ENCODE results near the gene LY86. TPM values are rescaled to one million over a fixed set of nuclear protein-coding genes. Genes with fewer than 3 reads are reported as not detected.

LY86 gene
- polyA plus RNA-seq, 1 donor from 2014 or later: not detected

DNA sequence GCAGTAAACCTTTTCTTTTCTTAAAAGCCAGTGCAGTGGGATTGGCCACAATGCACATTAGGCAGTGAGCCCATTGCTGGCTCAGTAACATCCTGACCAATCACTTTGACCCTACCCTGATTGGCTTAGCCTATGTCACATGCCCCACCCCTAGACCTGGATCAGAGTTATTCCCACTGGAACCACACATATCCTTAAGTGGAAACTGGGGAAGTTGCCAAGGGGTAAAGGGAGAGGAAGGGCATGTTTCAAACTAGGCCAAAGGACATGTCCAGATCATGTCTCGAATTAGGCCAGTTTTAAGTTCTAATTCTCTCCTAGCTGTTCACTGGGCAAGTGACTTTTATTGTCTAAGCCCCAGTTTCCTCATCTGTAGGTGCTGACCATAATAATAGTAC, 69.3 kb downstream of the LY86 start:
- Histone ChIP-seq H3K9me2 (ENCODE audit: insufficient read depth, low read length) (no peaks in the 10 kb centered on the region), H3K27me3 (ENCODE audit: insufficient read depth, low read depth, low read length) (no peaks in the 10 kb centered on the region), H3F3A (ENCODE audit: insufficient read depth, low read length, poor library complexity, severe bottlenecking) (no peaks in the 10 kb centered on the region), H4K20me1 (ENCODE audit: insufficient read depth) (no peaks in the 10 kb centered on the region), H3K36me3 (ENCODE audit: insufficient read depth, low read length) (no peaks in the 10 kb centered on the region), H3K4me3 (ENCODE audit: low read length) (no peak overlapping the region), H3K9me3 (ENCODE audit: low read length) (no peaks in the 10 kb centered on the region), H3K79me2 (replicated peaks; ENCODE audit: insufficient read depth, low read length) (no peaks in the 10 kb centered on the region), H3K4me2 (ENCODE audit: low read length) (no peak overlapping the region), H2AFZ (ENCODE audit: low read depth, low read length) (no peak overlapping the region), H3K9ac (ENCODE audit: low read length) (no peak overlapping the region), H3K27ac (ENCODE audit: low read length) (no peak overlapping the region)
- TF ChIP-seq EZH2 (IDR thresholded peaks at IDR 0.05; ENCODE audit: borderline replicate concordance, insufficient read depth, low read length, poor library complexity, severe bottlenecking): no peak
- no peak for TF ChIP-seq TAF1 (IDR thresholded peaks at IDR 0.05; ENCODE audit: low read depth)
- TF ChIP-seq, protein P1, sequence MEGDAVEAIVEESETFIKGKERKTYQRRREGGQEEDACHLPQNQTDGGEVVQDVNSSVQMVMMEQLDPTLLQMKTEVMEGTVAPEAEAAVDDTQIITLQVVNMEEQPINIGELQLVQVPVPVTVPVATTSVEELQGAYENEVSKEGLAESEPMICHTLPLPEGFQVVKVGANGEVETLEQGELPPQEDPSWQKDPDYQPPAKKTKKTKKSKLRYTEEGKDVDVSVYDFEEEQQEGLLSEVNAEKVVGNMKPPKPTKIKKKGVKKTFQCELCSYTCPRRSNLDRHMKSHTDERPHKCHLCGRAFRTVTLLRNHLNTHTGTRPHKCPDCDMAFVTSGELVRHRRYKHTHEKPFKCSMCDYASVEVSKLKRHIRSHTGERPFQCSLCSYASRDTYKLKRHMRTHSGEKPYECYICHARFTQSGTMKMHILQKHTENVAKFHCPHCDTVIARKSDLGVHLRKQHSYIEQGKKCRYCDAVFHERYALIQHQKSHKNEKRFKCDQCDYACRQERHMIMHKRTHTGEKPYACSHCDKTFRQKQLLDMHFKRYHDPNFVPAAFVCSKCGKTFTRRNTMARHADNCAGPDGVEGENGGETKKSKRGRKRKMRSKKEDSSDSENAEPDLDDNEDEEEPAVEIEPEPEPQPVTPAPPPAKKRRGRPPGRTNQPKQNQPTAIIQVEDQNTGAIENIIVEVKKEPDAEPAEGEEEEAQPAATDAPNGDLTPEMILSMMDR (IDR thresholded peaks at IDR 0.05; ENCODE audit: poor library complexity, severe bottlenecking): no peak
- TF ChIP-seq, protein P2, sequence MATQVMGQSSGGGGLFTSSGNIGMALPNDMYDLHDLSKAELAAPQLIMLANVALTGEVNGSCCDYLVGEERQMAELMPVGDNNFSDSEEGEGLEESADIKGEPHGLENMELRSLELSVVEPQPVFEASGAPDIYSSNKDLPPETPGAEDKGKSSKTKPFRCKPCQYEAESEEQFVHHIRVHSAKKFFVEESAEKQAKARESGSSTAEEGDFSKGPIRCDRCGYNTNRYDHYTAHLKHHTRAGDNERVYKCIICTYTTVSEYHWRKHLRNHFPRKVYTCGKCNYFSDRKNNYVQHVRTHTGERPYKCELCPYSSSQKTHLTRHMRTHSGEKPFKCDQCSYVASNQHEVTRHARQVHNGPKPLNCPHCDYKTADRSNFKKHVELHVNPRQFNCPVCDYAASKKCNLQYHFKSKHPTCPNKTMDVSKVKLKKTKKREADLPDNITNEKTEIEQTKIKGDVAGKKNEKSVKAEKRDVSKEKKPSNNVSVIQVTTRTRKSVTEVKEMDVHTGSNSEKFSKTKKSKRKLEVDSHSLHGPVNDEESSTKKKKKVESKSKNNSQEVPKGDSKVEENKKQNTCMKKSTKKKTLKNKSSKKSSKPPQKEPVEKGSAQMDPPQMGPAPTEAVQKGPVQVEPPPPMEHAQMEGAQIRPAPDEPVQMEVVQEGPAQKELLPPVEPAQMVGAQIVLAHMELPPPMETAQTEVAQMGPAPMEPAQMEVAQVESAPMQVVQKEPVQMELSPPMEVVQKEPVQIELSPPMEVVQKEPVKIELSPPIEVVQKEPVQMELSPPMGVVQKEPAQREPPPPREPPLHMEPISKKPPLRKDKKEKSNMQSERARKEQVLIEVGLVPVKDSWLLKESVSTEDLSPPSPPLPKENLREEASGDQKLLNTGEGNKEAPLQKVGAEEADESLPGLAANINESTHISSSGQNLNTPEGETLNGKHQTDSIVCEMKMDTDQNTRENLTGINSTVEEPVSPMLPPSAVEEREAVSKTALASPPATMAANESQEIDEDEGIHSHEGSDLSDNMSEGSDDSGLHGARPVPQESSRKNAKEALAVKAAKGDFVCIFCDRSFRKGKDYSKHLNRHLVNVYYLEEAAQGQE (IDR thresholded peaks at IDR 0.05; ENCODE audit: borderline replicate concordance): no peak
- no peak for TF ChIP-seq EP300 (conservative IDR thresholded peaks at IDR 0.05; ENCODE audit: poor library complexity, severe bottlenecking)
- no peak for TF ChIP-seq MXI1 (conservative IDR thresholded peaks at IDR 0.05; ENCODE audit: poor library complexity, severe bottlenecking)
- TF ChIP-seq RAD21 (conservative IDR thresholded peaks at IDR 0.05): no peak
- TF ChIP-seq POLR2AphosphoS5 (IDR thresholded peaks at IDR 0.05): no peak
- no peak for TF ChIP-seq SMC3 (conservative IDR thresholded peaks at IDR 0.05; ENCODE audit: poor library complexity)

DNA sequence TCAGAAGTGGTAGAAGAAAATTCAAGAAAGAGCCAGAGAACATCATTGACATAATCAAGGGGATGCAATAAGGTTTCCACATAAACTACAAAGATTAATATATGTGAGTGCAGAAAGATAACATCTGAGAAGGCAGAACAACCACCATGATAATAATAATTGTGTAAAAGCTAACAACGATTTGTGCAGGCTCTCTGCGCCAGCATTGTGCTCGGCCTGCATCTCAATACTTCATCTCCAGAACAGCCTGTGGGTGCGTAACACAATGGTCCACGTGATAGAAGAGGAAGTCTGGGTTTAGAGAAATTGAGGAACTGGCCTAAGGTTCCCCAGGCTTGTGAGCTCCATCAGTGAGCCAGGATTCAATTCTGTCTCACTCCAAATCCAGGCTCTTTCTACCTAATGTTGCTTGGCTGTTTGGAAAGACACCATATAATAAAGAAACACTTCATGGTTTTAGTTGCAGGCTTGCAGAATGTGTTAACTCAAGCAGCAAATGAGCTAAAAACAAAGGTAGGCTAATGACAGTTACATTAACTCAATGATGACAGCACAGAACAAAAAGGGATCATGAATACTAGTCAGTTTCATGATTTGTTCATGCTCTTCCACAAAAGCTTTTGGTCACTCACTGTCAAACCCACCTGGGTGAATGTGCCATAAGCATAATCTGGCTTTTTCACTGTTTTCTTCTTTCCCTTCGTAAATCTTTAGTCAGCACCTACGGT, 71.2 kb downstream of the LY86 start:
- Histone ChIP-seq H3K9me3 (ENCODE audit: low read length) (no peaks in the 10 kb centered on the region), H3K4me3 (ENCODE audit: low read length) (no peak overlapping the region), H3K27ac (ENCODE audit: low read length) (no peak overlapping the region), H2AFZ (ENCODE audit: low read depth, low read length) (no peak overlapping the region), H3K9ac (ENCODE audit: low read length) (no peak overlapping the region), H3K9me2 (ENCODE audit: insufficient read depth, low read length) (no peaks in the 10 kb centered on the region), H3K36me3 (ENCODE audit: insufficient read depth, low read length) (no peaks in the 10 kb centered on the region), H3F3A (ENCODE audit: insufficient read depth, low read length, poor library complexity, severe bottlenecking) (no peaks in the 10 kb centered on the region), H3K27me3 (ENCODE audit: insufficient read depth, low read depth, low read length) (no peaks in the 10 kb centered on the region), H3K79me2 (replicated peaks; ENCODE audit: insufficient read depth, low read length) (no peaks in the 10 kb centered on the region), H3K4me2 (ENCODE audit: low read length) (no peak overlapping the region), H4K20me1 (ENCODE audit: insufficient read depth) (no peaks in the 10 kb centered on the region)
- TF ChIP-seq EZH2 (IDR thresholded peaks at IDR 0.05; ENCODE audit: borderline replicate concordance, insufficient read depth, low read length, poor library complexity, severe bottlenecking) (no peak), TAF1 (IDR thresholded peaks at IDR 0.05; ENCODE audit: low read depth) (no peak), RAD21 (conservative IDR thresholded peaks at IDR 0.05) (no peak), SMC3 (conservative IDR thresholded peaks at IDR 0.05; ENCODE audit: poor library complexity) (no peak)
- TF ChIP-seq, protein P2 (IDR thresholded peaks at IDR 0.05; ENCODE audit: borderline replicate concordance): no peak

Measured in neural cell (in vitro differentiated cells).